HepG2 (cell line): ENCODE data around the gene CADM2. TPM values are rescaled to one million over a fixed set of nuclear protein-coding genes. Genes with fewer than 3 reads are reported as not detected.

Experiments used
- ATAC-seq: fragments of 200-7000 bp; cut with Tn5 transposase; 3 replicates; pipeline ENCODE4 v1.9.1; 2020; ENCODE audit warnings: mild to moderate bottlenecking, moderate library complexity
- BruUV-seq: library from RNA; stranded (reverse); fragments of 400-500 nt; replicated peaks from 2 replicates; lab custom pipeline; 2021; lab: Mats Ljungman, UMichigan
- CTCF ChIA-PET: fragments of 300-600 bp; formaldehyde crosslinking; extraction: SDS; loops from one replicate; lab custom pipeline; 2021; ENCODE audit warnings: low total read pairs, inconsistent platforms, low intra/inter-chr PET ratio; lab: Yijun Ruan, JAX
- POLR2A ChIA-PET: fragments of 350-600 bp; sonication (Branson Sonifier 250); formaldehyde crosslinking; loops from one replicate; lab custom pipeline; 2020; ENCODE audit warnings: antibody characterized with exemption, inconsistent platforms; lab: Yijun Ruan, JAX
- DNase-seq: peaks from one replicate; pipeline ENCODE4 v3.0.0-alpha.2; 2015; ENCODE audit warnings: low spot score
- FAIRE-seq: peaks from 3 replicates; lab custom pipeline; 2011; peaks lifted over from hg19 to GRCh38; lab: Jason Lieb, UNC
- H2AFZ ChIP-seq: one replicate; pipeline ENCODE4 v1.6.1; 2011; ENCODE audit warnings: low read length, inconsistent platforms
- H3K27ac ChIP-seq: fragments of 300-600 bp; 3 replicates; pipeline ENCODE4 v1.8.0; 2011; ENCODE audit warnings: mixed run types, mild to moderate bottlenecking, mixed read lengths, low read length, inconsistent platforms; ENCODE audit not compliant: insufficient read depth; ENCODE audit errors: extremely low read length
- H3K27me3 ChIP-seq, 2 experiments: fragments of 200-600 bp in 1 of 2; 2 replicates in 1 of 2; 3 replicates in 1 of 2; pipeline versions ENCODE4 v1.6.0 to v1.8.0; 2011; ENCODE audit warnings: low read length in 2 of 2, mild to moderate bottlenecking in 2 of 2, moderate library complexity in 2 of 2, inconsistent platforms in 1 of 2; ENCODE audit not compliant: insufficient read depth in 2 of 2, control insufficient read depth in 1 of 2
- H3K36me3 ChIP-seq, 2 experiments: fragments of 200-600 bp in 1 of 2; replicated peaks in 1 of 2; 2 replicates in 1 of 2; 3 replicates in 1 of 2; pipeline versions ENCODE4 v1.5.1 to v1.8.0; 2011; ENCODE audit warnings: low read length in 2 of 2, inconsistent platforms in 1 of 2; ENCODE audit not compliant: insufficient read depth in 2 of 2, control insufficient read depth in 1 of 2
- H3K4me1 ChIP-seq: 2 replicates; pipeline ENCODE4 v1.5.1; 2012; ENCODE audit warnings: low read length, inconsistent platforms; ENCODE audit not compliant: insufficient read depth
- H3K4me2 ChIP-seq: 2 replicates; pipeline ENCODE4 v1.6.0; 2011; ENCODE audit warnings: low read depth, low read length, inconsistent platforms
- H3K4me3 ChIP-seq, 3 experiments: fragments of 200-600 bp in 1 of 3; sonication (generic), shearing (Covaris generic) in 1 of 3; replicated peaks in 1 of 3; 2 replicates each; pipeline ENCODE4 v1.5.1; 2011 to 2016; ENCODE audit warnings: low read length in 3 of 3, inconsistent platforms in 2 of 3, low read depth in 2 of 3, mild to moderate bottlenecking in 2 of 3, control low read depth in 1 of 3, mixed read lengths in 1 of 3; ENCODE audit not compliant: insufficient read depth in 1 of 3
- H3K79me2 ChIP-seq: one replicate; pipeline ENCODE4 v1.6.1; 2011; ENCODE audit warnings: low read length, inconsistent platforms; ENCODE audit not compliant: insufficient read depth
- H3K9ac ChIP-seq: 2 replicates; pipeline ENCODE4 v1.6.0; 2011; ENCODE audit warnings: mild to moderate bottlenecking, low read depth, low read length, inconsistent platforms; ENCODE audit not compliant: insufficient read depth
- H3K9me3 ChIP-seq: 2 replicates; pipeline ENCODE4 v1.5.1; 2012; ENCODE audit warnings: mild to moderate bottlenecking, low read length
- H4K20me1 ChIP-seq: 2 replicates; pipeline ENCODE4 v1.6.0; 2011; ENCODE audit warnings: inconsistent platforms, mild to moderate bottlenecking, low read length, moderate library complexity; ENCODE audit not compliant: insufficient read depth
- ATM ChIP-seq: fragments of 450-650 bp; IDR thresholded peaks from 2 replicates; pipeline ENCODE4 v1.7.1; 2017; ENCODE audit warnings: mild to moderate bottlenecking, borderline replicate concordance
- CCAR2 ChIP-seq: fragments of 200-400 bp; formaldehyde crosslinking; optimal IDR thresholded peaks from 2 replicates; pipeline ENCODE3; 2018; ENCODE audit warnings: low read depth, mild to moderate bottlenecking, low read length, moderate library complexity
- DNMT1 ChIP-seq: sonication (generic); formaldehyde crosslinking; IDR thresholded peaks from 2 replicates; pipeline ENCODE4 v1.5.1; 2020; ENCODE audit warnings: mild to moderate bottlenecking, missing genetic modification reagents
- FOXM1 ChIP-seq: sonication (generic); formaldehyde crosslinking; IDR thresholded peaks from 2 replicates; pipeline ENCODE4 v1.5.0; 2020; ENCODE audit warnings: missing genetic modification reagents
- HNRNPL ChIP-seq: fragments of 200-400 bp; formaldehyde crosslinking; IDR thresholded peaks from 2 replicates; pipeline ENCODE4 v1.6.1; 2017; ENCODE audit warnings: mild to moderate bottlenecking, low read depth, low read length
- REST ChIP-seq, 2 experiments: IDR thresholded peaks; 2 replicates each; pipeline ENCODE4 v1.6.1; 2011 to 2012; ENCODE audit warnings: low read length in 2 of 2, borderline replicate concordance in 1 of 2, low read depth in 1 of 2, mild to moderate bottlenecking in 1 of 2, moderate library complexity in 1 of 2
- THAP11 ChIP-seq: IDR thresholded peaks from 2 replicates; pipeline ENCODE4 v1.6.1; 2016; ENCODE audit warnings: missing biosample characterization, missing genetic modification reagents
- ZNF547 ChIP-seq: sonication (generic); formaldehyde crosslinking; IDR thresholded peaks from 2 replicates; pipeline ENCODE4 v1.5.1; 2020; ENCODE audit warnings: mild to moderate bottlenecking, missing genetic modification reagents
- ZNF615 ChIP-seq: sonication (generic); formaldehyde crosslinking; IDR thresholded peaks from 2 replicates; pipeline ENCODE4 v1.5.0; 2020; ENCODE audit warnings: mild to moderate bottlenecking, missing genetic modification reagents, borderline replicate concordance
- ZNF747 ChIP-seq: sonication (generic); formaldehyde crosslinking; IDR thresholded peaks from 2 replicates; pipeline ENCODE4 v1.8.1; 2023; ENCODE audit warnings: missing genetic modification reagents, mild to moderate bottlenecking, borderline replicate concordance
- ZNF816 ChIP-seq: sonication (generic); formaldehyde crosslinking; IDR thresholded peaks from 2 replicates; pipeline ENCODE4 v1.8.0; 2022; ENCODE audit warnings: missing genetic modification reagents, mild to moderate bottlenecking, borderline replicate concordance
- ZSCAN9 ChIP-seq: IDR thresholded peaks from 2 replicates; pipeline ENCODE4 v1.6.1; 2016; ENCODE audit warnings: borderline replicate concordance
- WGBS: methylation state at CpG from one replicate; pipeline ENCODE4 v1.1.6; 2017; ENCODE audit warnings: low lambda C conversion rate; 5-methylcytosine and 5-hydroxymethylcytosine counted together
- in situ Hi-C: cut with HindIII; loops from 2 replicates; pipeline ENCODE4 v1.10.0; 2017; ENCODE audit warnings: low pct_unique_long_range_greater_than_20kb; ENCODE audit not compliant: extremely low pct_ligation_motif_present
- intact Hi-C: fragments of 100-400 bp; cut with micrococcal nuclease; formaldehyde crosslinking; loops from one replicate; pipeline ENCODE4 v1.10.0; 2022; ENCODE audit not compliant: unreplicated experiment
- polyA plus RNA-seq, 8 experiments: library from polyadenylated mRNA; depleted of rRNA in 3 of 8; stranded (reverse) in 7 of 8; unstranded in 1 of 8; fragments of >200 nt; fragmentation: Illumina TruSeq in 4 of 8; extraction: Trizol in 4 of 8; gene quantifications; 2 replicates each; pipeline versions ENCODE4 v1.2.1 to v1.2.3, GENCODE V29; 2011 to 2016; ENCODE audit warnings: low read depth in 4 of 8, missing spikeins in 1 of 8, mixed read lengths in 1 of 8; ENCODE audit not compliant: insufficient read depth in 1 of 8
- total RNA-seq, 5 experiments: library from RNA; depleted of rRNA; stranded (reverse); fragments of >200 nt; fragmentation: Illumina TruSeq; extraction: Trizol; gene quantifications; 2 replicates each; pipeline ENCODE4 v1.2.3, GENCODE V29; 2016; ENCODE audit warnings: low read depth in 1 of 5

CADM2 gene
- total and polyA plus RNA-seq, 2 of the 13 experiments (the other 11 are each of a cell fraction or from before 2014, with no cell fraction given) = not detected

- no peaks in the 10 kb centered on the region for H3K27me3 ChIP-seq
- CTCF ChIA-PET = no interaction called here
- intact Hi-C loops (no loop called here), in situ Hi-C loops (no loop called here)
- no peaks in the 10 kb centered on the region for H3K79me2 ChIP-seq
- FAIRE-seq (no peak), DNase-seq (no peak), ATAC-seq (no peak)
- H3K4me2 ChIP-seq = no peak overlapping the region
- H3K9ac ChIP-seq = no peak overlapping the region
- TF ChIP-seq ZSCAN9 = no peak
- TF ChIP-seq ZNF547 = no peak
- TF ChIP-seq CCAR2 = no peak
- TF ChIP-seq DNMT1 (CRISPR knock-in tag) = no peak
- no peak for TF ChIP-seq ZNF816 (CRISPR knock-in tag)
- no peak for TF ChIP-seq ZNF747
- no peak for TF ChIP-seq REST (IDR thresholded peaks at IDR 0.05; ENCODE audit: borderline replicate concordance in 1 of 2, low read depth in 1 of 2, low read length in 2 of 2)
- TF ChIP-seq ZNF615 (CRISPR knock-in tag) = no peak
- TF ChIP-seq ATM = no peak
- no peak for TF ChIP-seq THAP11 (CRISPR knock-in tag)
- no peak for TF ChIP-seq HNRNPL
- no peak for TF ChIP-seq FOXM1 (CRISPR knock-in tag)
- no peaks in the 10 kb centered on the region for H3K9me3 ChIP-seq
- no peaks in the 10 kb centered on the region for H3K4me1 ChIP-seq
- no peak overlapping the region for H3K4me3 ChIP-seq
- WGBS = 0% methylated on average over 3 of the region's 3 CpGs
- BruUV-seq = no TSS peak
- H2AFZ ChIP-seq = no peak overlapping the region
- POLR2A ChIA-PET = no interaction called here
- H4K20me1 ChIP-seq = no peaks in the 10 kb centered on the region
- no peaks in the 10 kb centered on the region for H3K36me3 ChIP-seq
- H3K27ac ChIP-seq = no peak overlapping the region
Measured at GRCh38 chr3:84980011-84980410, 21.2 kb downstream of the CADM2 start.
